Vagina (tissue), 2 donors: ENCODE results near the gene TOMM40L. TPM values are rescaled to one million over a fixed set of nuclear protein-coding genes. Genes with fewer than 3 reads are reported as not detected.

ENCODE experiments used
- DNase-seq, 2 donors: peaks; one replicate each; pipeline ENCODE4 v3.0.0-alpha.2; 2017; ENCODE audit errors: extremely low spot score in 2 of 2
- H3K27ac ChIP-seq: fragments of 200-600 bp; sonication (generic); one replicate; pipeline ENCODE4 v1.5.1; 2019
- H3K27me3 ChIP-seq: fragments of 200-600 bp; sonication (generic); one replicate; pipeline ENCODE4 v1.5.1; 2019
- H3K36me3 ChIP-seq, 2 donors: fragments of 200-600 bp; sonication (generic); one replicate each; pipeline ENCODE4 v1.5.1; 2017 to 2019
- H3K4me1 ChIP-seq: fragments of 200-600 bp; sonication (generic); one replicate; pipeline ENCODE4 v1.5.1; 2019
- H3K4me3 ChIP-seq, 2 donors: fragments of 200-600 bp; sonication (generic); 1 replicate in 1 of 2; 2 replicates in 1 of 2; pipeline ENCODE4 v1.5.1; 2016 to 2019
- H3K9me3 ChIP-seq: fragments of 200-600 bp; sonication (generic); one replicate; pipeline ENCODE4 v1.5.1; 2019
- POLR2A ChIP-seq, 2 donors: fragments of 450-650 bp; IDR thresholded peaks; one replicate each; pipeline ENCODE4 v1.6.1; 2017; ENCODE audit warnings: antibody characterized with exemption in 2 of 2, mild to moderate bottlenecking in 2 of 2, moderate library complexity in 2 of 2
- POLR2AphosphoS5 ChIP-seq, 2 donors: sonication (generic); formaldehyde crosslinking; IDR thresholded peaks; one replicate each; pipeline ENCODE4 v1.9.0; 2017; ENCODE audit warnings: antibody characterized with exemption in 2 of 2, mild to moderate bottlenecking in 2 of 2, low read depth in 1 of 2; ENCODE audit not compliant: insufficient read depth in 1 of 2
- intact Hi-C: fragments of 100-400 bp; cut with DNase I; formaldehyde crosslinking; loops from one replicate; pipeline ENCODE4 v1.15.1; 2023
- total RNA-seq: library from RNA; depleted of rRNA; stranded (reverse); fragments of >200 nt; gene quantifications from one replicate; pipeline ENCODE4 v1.2.3, GENCODE V29; 2016
- TF ChIP-seq, protein P1 (sequence below), 3 experiments: fragments of 450-650 bp in 2 of 3; fragments of 200-600 bp in 1 of 3; sonication (generic) in 1 of 3; IDR thresholded peaks; one replicate each; pipeline ENCODE4 v1.5.1; 2017 to 2019; ENCODE audit warnings: antibody characterized with exemption in 3 of 3, mild to moderate bottlenecking in 2 of 3, moderate library complexity in 2 of 3

Gene TOMM40L
- total RNA-seq, 1 donor from 2014 or later: 15.0 TPM

DNA sequence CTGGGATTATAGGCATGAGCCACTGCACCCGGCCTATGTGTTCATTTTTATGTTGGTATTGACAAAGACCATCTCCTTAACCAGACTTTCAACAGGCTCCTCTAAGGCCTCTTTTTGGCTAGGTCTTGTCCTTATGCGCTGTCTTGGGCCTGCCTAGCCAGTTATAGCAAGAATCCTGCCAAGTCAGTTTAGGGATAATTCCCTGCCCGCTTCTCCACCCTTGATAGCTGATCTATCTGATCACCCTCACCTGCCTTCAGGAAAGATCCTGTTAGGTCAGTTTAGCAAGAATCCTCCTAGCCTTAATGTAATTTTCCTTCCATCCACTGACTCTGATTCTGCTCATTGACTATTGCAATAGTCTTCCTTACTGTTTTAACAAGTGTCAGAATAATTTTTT is 46.2 kb upstream of the TOMM40L start:
- H3K9me3 ChIP-seq: no peaks in the 10 kb centered on the region
- H3K4me1 ChIP-seq: peaks cover 39% of the 10 kb centered on the region
- peaks cover 0 to 6% of the 10 kb centered on the region in 2 donors for H3K36me3 ChIP-seq
- TF ChIP-seq POLR2A (IDR thresholded peaks at IDR 0.05): no peak
- TF ChIP-seq POLR2AphosphoS5 (IDR thresholded peaks at IDR 0.05; ENCODE audit: insufficient read depth in 1 of 2, low read depth in 1 of 2): peak in 1 of 2 donors; percentile 81
- no peak overlapping the region for H3K27ac ChIP-seq
- intact Hi-C loops: no loop called here
- H3K27me3 ChIP-seq: no peaks in the 10 kb centered on the region
- no peak overlapping the region for H3K4me3 ChIP-seq
- no peak for DNase-seq

- H3K4me1 ChIP-seq: peaks cover 45% of the 10 kb centered on the region
- intact Hi-C loops: no loop called here
- DNase-seq: no peak
- H3K27me3 ChIP-seq: no peaks in the 10 kb centered on the region
- H3K9me3 ChIP-seq: no peaks in the 10 kb centered on the region
- H3K27ac ChIP-seq: no peak overlapping the region
- TF ChIP-seq, protein P1, sequence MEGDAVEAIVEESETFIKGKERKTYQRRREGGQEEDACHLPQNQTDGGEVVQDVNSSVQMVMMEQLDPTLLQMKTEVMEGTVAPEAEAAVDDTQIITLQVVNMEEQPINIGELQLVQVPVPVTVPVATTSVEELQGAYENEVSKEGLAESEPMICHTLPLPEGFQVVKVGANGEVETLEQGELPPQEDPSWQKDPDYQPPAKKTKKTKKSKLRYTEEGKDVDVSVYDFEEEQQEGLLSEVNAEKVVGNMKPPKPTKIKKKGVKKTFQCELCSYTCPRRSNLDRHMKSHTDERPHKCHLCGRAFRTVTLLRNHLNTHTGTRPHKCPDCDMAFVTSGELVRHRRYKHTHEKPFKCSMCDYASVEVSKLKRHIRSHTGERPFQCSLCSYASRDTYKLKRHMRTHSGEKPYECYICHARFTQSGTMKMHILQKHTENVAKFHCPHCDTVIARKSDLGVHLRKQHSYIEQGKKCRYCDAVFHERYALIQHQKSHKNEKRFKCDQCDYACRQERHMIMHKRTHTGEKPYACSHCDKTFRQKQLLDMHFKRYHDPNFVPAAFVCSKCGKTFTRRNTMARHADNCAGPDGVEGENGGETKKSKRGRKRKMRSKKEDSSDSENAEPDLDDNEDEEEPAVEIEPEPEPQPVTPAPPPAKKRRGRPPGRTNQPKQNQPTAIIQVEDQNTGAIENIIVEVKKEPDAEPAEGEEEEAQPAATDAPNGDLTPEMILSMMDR (IDR thresholded peaks at IDR 0.05): no peak
- TF ChIP-seq POLR2A (IDR thresholded peaks at IDR 0.05) (no peak), POLR2AphosphoS5 (IDR thresholded peaks at IDR 0.05; ENCODE audit: insufficient read depth in 1 of 2, low read depth in 1 of 2) (no peak)
- no peak overlapping the region for H3K4me3 ChIP-seq
- H3K36me3 ChIP-seq: no peaks in the 10 kb centered on the region
Observed at GRCh38 chr1:161180639-161181038, 45.2 kb upstream of the TOMM40L start.

GRCh38 chr1:161182214-161182613 is 43.6 kb upstream of the TOMM40L start:
- no peak overlapping the region for H3K27ac ChIP-seq

DNA sequence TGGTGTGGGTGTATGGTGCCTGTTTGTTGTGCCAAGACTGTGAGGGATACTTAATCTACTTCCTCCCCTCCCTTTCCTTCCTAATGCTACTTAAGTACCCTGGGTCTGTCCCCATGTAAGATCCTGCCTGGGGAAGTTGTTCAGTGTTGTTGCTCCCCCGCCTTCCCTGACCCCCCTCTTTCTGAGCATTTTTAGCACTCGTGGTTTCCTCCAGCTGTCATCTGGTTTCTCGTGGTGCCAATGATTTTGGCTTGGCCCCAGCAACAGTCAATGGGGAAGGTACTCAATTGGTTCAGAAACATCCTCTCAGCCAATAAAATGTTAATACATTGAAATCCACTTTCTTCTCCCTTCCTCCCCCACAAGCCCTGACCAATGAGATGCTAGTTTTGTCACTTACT is 40.6 kb upstream of the TOMM40L start:
- Histone ChIP-seq H3K4me3 (no peak overlapping the region), H3K36me3 (no peaks in the 10 kb centered on the region), H3K27ac (peak overlapping the region; percentile 60), H3K4me1 (peaks cover 30% of the 10 kb centered on the region), H3K27me3 (no peaks in the 10 kb centered on the region), H3K9me3 (no peaks in the 10 kb centered on the region)
- intact Hi-C loops: no loop called here
- TF ChIP-seq POLR2AphosphoS5 (IDR thresholded peaks at IDR 0.05; ENCODE audit: insufficient read depth in 1 of 2, low read depth in 1 of 2) (peak in 1 of 2 donors; percentile 68), POLR2A (IDR thresholded peaks at IDR 0.05) (no peak)
- DNase-seq: no peak

More at GRCh38 chr1:161182214-161182613, 43.6 kb upstream of the TOMM40L start:
- DNase-seq: no peak
- no peaks in the 10 kb centered on the region for H3K9me3 ChIP-seq
- H3K4me3 ChIP-seq: no peak overlapping the region
- no peaks in the 10 kb centered on the region for H3K27me3 ChIP-seq
- H3K36me3 ChIP-seq: no peaks in the 10 kb centered on the region
- peaks cover 37% of the 10 kb centered on the region for H3K4me1 ChIP-seq
- TF ChIP-seq POLR2AphosphoS5 (IDR thresholded peaks at IDR 0.05; ENCODE audit: insufficient read depth in 1 of 2, low read depth in 1 of 2) (no peak), POLR2A (IDR thresholded peaks at IDR 0.05) (no peak)
- TF ChIP-seq, protein P1 (IDR thresholded peaks at IDR 0.05): no peak
- intact Hi-C loops: no loop called here

GRCh38 chr1:161185732-161186311 is 40.0 kb upstream of the TOMM40L start:
- Histone ChIP-seq H3K4me1 (peaks cover 30% of the 10 kb centered on the region), H3K4me3 (no peak overlapping the region), H3K9me3 (no peaks in the 10 kb centered on the region), H3K27ac (peak overlapping the region; percentile 60), H3K27me3 (no peaks in the 10 kb centered on the region), H3K36me3 (peaks cover 0 to 3% of the 10 kb centered on the region in 2 donors)
- TF ChIP-seq, protein P1 (IDR thresholded peaks at IDR 0.05): no peak
- no peak for TF ChIP-seq POLR2AphosphoS5 (IDR thresholded peaks at IDR 0.05; ENCODE audit: insufficient read depth in 1 of 2, low read depth in 1 of 2)
- DNase-seq: no peak
- intact Hi-C loops: no loop called here

DNA sequence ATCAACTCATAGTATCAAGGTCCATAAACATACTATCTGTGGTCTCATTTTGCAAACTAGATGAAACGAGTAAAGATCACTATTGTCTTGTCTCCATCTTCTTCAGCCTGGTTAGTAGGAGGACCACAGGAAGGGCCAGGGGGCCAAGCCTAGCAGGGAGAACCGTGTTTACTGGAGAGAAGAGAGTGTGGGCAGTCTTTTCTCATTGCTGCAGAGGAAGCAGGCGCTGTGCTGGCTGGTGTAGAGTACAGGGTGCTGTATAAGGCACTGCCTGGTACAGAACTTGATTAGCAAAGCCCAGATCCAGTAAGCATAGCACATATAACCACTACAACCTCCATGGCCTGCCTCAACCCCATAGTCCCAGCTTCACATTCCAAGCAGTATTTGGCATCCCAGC is 38.5 kb upstream of the TOMM40L start:
- Histone ChIP-seq H3K4me1 (peaks cover 31% of the 10 kb centered on the region), H3K27me3 (no peaks in the 10 kb centered on the region), H3K27ac (peak overlapping the region; percentile 60), H3K4me3 (no peak overlapping the region), H3K9me3 (no peaks in the 10 kb centered on the region), H3K36me3 (peaks cover 0 to 8% of the 10 kb centered on the region in 2 donors)
- DNase-seq: no peak
- TF ChIP-seq, protein P1 (IDR thresholded peaks at IDR 0.05): no peak
- TF ChIP-seq POLR2AphosphoS5 (IDR thresholded peaks at IDR 0.05; ENCODE audit: insufficient read depth in 1 of 2, low read depth in 1 of 2) (no peak), POLR2A (IDR thresholded peaks at IDR 0.05) (no peak)
- intact Hi-C loops: no loop called here
